ENCODE measurements around the gene LINC01488. TPM values are rescaled to one million over a fixed set of nuclear protein-coding genes. Genes with fewer than 3 reads are reported as not detected.

LINC01488 gene
- total and polyA plus RNA-seq, 10 of the 15 experiments (the other 5 are each of a cell fraction or from before 2014, with no cell fraction given) = not detected

DNA sequence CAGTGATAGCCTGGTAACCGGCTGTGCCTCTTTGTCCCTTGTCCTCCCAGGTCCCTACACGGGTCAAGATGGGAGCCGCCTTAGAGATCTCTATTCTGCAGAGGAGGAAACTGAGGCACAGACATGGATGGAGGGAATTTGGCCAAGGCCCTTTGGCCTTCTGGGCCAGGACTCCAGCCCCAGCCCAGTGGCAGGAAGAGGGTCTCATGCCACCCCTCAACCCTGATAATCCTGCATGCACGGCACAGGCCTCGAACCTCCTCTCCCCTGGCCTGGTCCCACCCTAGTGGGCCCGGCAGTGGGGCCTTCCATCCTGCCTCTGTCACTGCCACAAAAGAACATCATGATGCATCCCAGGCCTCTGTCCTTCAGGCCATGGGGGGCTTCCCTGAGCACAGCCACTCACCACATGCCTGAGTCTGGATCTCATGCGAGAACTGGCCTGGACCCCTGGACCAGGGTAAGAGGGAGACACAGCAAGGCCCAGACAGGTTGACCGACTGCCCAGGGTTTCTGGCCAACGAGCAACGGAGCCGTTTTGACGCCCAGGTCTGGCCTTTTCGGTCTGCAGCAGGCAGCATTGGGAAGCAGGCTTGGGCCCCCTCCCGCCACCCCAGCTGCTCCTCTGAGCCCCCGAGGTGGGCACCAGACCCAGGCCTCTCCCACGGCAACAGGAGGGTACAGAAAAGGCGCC, 6.5 kb downstream of the LINC01488 start (continued):
- TF ChIP-seq, protein P1, sequence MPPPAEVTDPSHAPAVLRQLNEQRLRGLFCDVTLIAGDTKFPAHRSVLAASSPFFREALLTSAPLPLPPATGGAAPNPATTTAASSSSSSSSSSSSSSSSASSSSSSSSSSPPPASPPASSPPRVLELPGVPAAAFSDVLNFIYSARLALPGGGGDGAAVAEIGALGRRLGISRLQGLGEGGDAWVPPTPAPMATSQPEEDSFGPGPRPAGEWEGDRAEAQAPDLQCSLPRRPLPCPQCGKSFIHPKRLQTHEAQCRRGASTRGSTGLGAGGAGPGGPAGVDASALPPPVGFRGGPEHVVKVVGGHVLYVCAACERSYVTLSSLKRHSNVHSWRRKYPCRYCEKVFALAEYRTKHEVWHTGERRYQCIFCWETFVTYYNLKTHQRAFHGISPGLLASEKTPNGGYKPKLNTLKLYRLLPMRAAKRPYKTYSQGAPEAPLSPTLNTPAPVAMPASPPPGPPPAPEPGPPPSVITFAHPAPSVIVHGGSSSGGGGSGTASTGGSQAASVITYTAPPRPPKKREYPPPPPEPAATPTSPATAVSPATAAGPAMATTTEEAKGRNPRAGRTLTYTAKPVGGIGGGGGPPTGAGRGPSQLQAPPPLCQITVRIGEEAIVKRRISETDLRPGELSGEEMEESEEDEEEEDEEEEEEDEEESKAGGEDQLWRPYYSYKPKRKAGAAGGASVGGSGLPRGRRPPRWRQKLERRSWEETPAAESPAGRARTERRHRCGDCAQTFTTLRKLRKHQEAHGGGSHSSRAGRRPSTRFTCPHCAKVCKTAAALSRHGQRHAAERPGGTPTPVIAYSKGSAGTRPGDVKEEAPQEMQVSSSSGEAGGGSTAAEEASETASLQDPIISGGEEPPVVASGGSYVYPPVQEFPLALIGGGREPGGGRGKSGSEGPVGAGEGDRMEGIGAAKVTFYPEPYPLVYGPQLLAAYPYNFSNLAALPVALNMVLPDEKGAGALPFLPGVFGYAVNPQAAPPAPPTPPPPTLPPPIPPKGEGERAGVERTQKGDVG (CRISPR knock-in tag; IDR thresholded peaks at IDR 0.05) = no peak
- no peak for TF ChIP-seq RAD21 (IDR thresholded peaks at IDR 0.05; ENCODE audit: insufficient read depth, low read depth, low read length)
- TF ChIP-seq BACH1 (IDR thresholded peaks at IDR 0.05; ENCODE audit: borderline replicate concordance) = no peak
- TF ChIP-seq TCF7 (IDR thresholded peaks at IDR 0.05; ENCODE audit: borderline replicate concordance) = no peak
- TF ChIP-seq STAT1 (conservative IDR thresholded peaks at IDR 0.05) = no peak
- TF ChIP-seq TAF1 (IDR thresholded peaks at IDR 0.05; ENCODE audit: borderline replicate concordance, low read depth, low read length) = no peak

DNA sequence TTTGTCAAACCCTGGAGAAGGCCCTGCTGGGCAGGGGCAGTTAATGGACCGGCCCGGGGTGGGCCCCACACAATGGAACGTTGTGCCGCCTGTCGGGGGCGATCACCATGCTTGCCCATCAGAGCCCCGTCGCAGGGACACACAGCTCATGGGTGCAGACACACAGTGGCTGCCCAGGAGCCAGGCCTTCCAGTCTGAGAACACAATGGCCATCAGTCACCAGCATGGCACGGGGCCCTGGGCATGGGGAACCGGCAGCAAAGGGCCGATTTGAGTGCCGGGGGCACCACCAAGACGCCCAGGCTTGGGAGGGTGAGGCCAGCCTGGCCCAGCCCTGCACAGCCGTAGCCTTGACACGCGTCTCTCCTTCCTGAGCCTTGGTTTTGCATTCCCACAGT, 7.1 kb downstream of the LINC01488 start:
- WGBS (ENCODE audit: insufficient coverage, insufficient replicate concordance, low lambda C conversion rate, missing lambda C conversion rate) = 49% methylated on average over 16 of the region's 16 CpGs
- FAIRE-seq (no peak), DNase-seq (ENCODE audit: low read depth, low spot score) (no peak), ATAC-seq (no peak)
- no peaks in the 10 kb centered on the region for H3K36me3 ChIP-seq (ENCODE audit: control insufficient read depth in 2 of 2, insufficient read depth in 2 of 2, low read length in 1 of 2)
- H3K4me3 ChIP-seq = no peak overlapping the region
- TF ChIP-seq MEF2B (IDR thresholded peaks at IDR 0.05; ENCODE audit: partially characterized antibody, poor library complexity, severe bottlenecking) (no peak), STAT1 (conservative IDR thresholded peaks at IDR 0.05) (no peak), NFIC (IDR thresholded peaks at IDR 0.05; ENCODE audit: low read depth, low read length) (no peak), CBFB (IDR thresholded peaks at IDR 0.05; ENCODE audit: low read depth) (no peak), GABPA (IDR thresholded peaks at IDR 0.05; ENCODE audit: low read depth) (no peak)
- intact Hi-C loops (cut with micrococcal nuclease; ENCODE audit: unreplicated experiment) = no loop called here
- H3K9ac ChIP-seq (ENCODE audit: control insufficient read depth, insufficient read depth, low read length) = no peak overlapping the region
- H3K4me1 ChIP-seq (ENCODE audit: control insufficient read depth, insufficient read depth, low read length) = no peaks in the 10 kb centered on the region
- ChIA-PET SMC1A (ENCODE audit: uncharacterized antibody, unreplicated experiment) (no interaction called here), CTCF (no interaction called here), POLR2A (no interaction called here), RAD21 (ENCODE audit: unreplicated experiment) (no interaction called here)
- in situ Hi-C loops (cut with MboI) = no loop called here
- H4K20me1 ChIP-seq (ENCODE audit: control insufficient read depth, insufficient read depth) = no peaks in the 10 kb centered on the region
- H2AFZ ChIP-seq (ENCODE audit: control insufficient read depth, low read depth, low read length) = no peak overlapping the region
- BruUV-seq (replicated peaks) = no TSS peak
- no peak overlapping the region for H3K27ac ChIP-seq (ENCODE audit: control insufficient read depth, insufficient read depth)
- no peaks in the 10 kb centered on the region; a peak in 1 of 4 replicates for H3K27me3 ChIP-seq (replicated peaks in 1 of 2; ENCODE audit: control insufficient read depth in 2 of 2, insufficient read depth in 2 of 2, low read length in 1 of 2)
- no peak overlapping the region for H3K4me2 ChIP-seq (ENCODE audit: control insufficient read depth, insufficient read depth)
- no peaks in the 10 kb centered on the region for H3K9me3 ChIP-seq (replicated peaks; ENCODE audit: control insufficient read depth, insufficient read depth, low read length)
- no peaks in the 10 kb centered on the region for H3K79me2 ChIP-seq (ENCODE audit: control insufficient read depth, insufficient read depth, low read length)
